NB4 (cell line): ENCODE measurements around the gene MBNL3.

ENCODE experiments used
- DNase-seq: peaks from one replicate; pipeline ENCODE4 v3.0.0; 2010; ENCODE audit warnings: low read depth
- H3K4me3 ChIP-seq: one replicate; pipeline ENCODE4 v1.5.1; 2011; ENCODE audit warnings: mild to moderate bottlenecking, low read depth, low read length, moderate library complexity
- MYC ChIP-seq: IDR thresholded peaks from 2 replicates; pipeline ENCODE4 v1.6.1; 2011; ENCODE audit warnings: low read depth, low read length
- POLR2A ChIP-seq: IDR thresholded peaks from 2 replicates; pipeline ENCODE4 v1.6.1; 2011; ENCODE audit warnings: mild to moderate bottlenecking; ENCODE audit not compliant: insufficient read length; ENCODE audit errors: extremely low read depth
- TF ChIP-seq, protein P1 (sequence below): IDR thresholded peaks from 2 replicates; pipeline ENCODE4 v1.6.1; 2011; ENCODE audit warnings: low read depth, low read length
- TF ChIP-seq, protein P2 (sequence below): IDR thresholded peaks from one replicate; pipeline ENCODE4 v1.5.1; 2012; ENCODE audit warnings: low read depth, low read length

MBNL3 gene

DNA sequence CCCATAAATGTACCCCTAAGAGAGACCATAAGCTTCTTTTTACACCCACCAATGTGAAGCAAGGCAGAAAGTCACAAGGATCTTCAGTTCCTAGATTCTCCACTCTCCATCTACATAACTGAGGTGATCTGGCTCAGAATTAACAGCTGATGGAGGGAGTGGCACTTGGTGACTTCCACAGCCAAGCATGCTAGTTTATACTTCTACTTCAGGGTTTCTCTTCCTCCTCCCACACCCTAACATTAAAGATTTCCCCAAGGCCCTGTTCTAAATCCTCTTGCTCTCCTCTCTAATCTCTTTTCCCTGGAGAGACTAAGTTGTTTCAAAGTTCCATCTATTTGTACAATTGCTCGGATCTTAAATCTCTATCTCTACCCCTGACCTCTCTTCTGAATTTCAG lies 81.1 kb downstream of the MBNL3 start:
- DNase-seq: no peak
- no peak for TF ChIP-seq POLR2A
- TF ChIP-seq, protein P1, sequence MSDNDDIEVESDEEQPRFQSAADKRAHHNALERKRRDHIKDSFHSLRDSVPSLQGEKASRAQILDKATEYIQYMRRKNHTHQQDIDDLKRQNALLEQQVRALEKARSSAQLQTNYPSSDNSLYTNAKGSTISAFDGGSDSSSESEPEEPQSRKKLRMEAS: no peak
- TF ChIP-seq, protein P2, sequence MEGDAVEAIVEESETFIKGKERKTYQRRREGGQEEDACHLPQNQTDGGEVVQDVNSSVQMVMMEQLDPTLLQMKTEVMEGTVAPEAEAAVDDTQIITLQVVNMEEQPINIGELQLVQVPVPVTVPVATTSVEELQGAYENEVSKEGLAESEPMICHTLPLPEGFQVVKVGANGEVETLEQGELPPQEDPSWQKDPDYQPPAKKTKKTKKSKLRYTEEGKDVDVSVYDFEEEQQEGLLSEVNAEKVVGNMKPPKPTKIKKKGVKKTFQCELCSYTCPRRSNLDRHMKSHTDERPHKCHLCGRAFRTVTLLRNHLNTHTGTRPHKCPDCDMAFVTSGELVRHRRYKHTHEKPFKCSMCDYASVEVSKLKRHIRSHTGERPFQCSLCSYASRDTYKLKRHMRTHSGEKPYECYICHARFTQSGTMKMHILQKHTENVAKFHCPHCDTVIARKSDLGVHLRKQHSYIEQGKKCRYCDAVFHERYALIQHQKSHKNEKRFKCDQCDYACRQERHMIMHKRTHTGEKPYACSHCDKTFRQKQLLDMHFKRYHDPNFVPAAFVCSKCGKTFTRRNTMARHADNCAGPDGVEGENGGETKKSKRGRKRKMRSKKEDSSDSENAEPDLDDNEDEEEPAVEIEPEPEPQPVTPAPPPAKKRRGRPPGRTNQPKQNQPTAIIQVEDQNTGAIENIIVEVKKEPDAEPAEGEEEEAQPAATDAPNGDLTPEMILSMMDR: no peak
- no peak for TF ChIP-seq MYC
- no peak overlapping the region for H3K4me3 ChIP-seq

DNA sequence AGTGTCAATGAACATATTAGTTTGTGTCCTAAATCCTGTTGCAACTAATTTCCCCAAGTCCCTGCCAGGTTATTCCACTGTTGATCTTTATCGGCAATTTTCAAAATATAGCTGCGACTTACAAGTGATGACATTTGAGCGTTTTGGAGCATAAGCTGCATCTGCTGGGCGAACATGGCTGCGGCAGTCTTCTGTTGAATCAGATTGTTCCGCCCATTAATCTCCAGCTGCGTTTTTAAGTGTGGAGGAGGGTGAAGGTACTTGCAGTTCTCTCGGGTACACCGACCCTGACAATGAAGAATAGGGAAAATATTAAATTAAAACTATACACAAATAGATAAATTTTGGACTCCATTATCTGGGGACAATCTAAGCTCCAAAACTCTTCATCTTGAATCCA lies 82.7 kb downstream of the MBNL3 start:
- TF ChIP-seq, protein P1: no peak
- TF ChIP-seq POLR2A: no peak
- no peak for TF ChIP-seq MYC
- TF ChIP-seq, protein P2: no peak
- no peak for DNase-seq
- H3K4me3 ChIP-seq: no peak overlapping the region

DNA sequence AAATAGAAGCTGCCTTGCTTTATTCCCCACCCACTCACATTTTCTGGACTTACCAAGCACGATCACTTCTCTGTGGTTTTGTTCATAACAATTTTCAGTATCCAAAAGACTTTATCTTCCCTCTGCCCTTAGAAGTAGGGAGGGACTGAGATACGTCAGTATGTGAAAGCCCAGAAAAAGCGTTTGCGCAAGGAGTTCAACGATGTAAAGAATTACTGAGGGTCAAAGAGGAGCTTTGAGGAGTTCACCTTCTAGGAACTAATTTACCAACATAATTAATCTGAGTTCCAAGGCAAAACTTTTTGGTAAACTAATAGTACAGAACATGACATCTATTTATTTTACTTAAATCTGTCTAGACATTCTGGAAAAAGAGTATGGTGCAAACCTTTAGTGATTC lies 84.6 kb downstream of the MBNL3 start:
- TF ChIP-seq MYC: no peak
- TF ChIP-seq, protein P2: no peak
- TF ChIP-seq POLR2A: no peak
- TF ChIP-seq, protein P1: no peak
- no peak overlapping the region for H3K4me3 ChIP-seq
- DNase-seq: no peak

DNA sequence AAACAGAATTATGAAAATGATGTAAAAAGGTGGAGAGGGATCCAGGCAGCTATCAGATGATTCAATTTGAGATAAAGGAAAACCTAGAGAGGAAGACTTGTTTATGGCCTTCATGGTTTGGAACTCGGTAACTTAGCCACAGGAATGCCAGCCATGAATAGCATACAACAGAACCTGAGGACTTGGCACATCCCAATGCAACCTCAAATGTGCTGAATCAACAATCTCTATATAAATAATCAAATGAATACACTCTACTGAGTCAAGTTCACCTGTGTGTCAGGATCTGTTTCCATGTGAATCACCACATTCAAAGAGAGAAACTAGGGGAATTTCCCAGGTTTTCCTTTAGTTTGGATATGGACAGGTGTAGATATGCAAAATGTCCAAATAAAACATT lies 86.9 kb downstream of the MBNL3 start:
- no peak overlapping the region for H3K4me3 ChIP-seq
- DNase-seq: no peak
- TF ChIP-seq POLR2A (no peak), MYC (no peak)
- TF ChIP-seq, protein P2: no peak
- TF ChIP-seq, protein P1: no peak

DNA sequence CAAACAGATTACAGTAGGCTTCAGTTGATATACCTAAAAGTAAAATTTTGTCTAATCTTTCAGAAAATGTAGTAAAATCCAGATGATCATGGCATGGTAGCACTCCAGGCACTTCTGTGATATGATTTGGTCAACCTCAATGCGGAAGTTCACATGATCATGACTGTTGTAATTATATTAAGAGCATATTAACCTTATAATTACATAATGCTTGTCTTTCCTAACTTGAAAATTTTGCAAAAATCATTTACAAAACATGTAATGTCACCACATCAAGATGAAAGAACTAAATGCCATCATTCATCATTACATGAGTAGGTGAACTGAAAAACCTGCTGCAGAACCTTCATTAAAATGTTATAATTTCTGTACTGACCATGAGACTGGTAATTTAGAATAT lies 88.1 kb downstream of the MBNL3 start:
- H3K4me3 ChIP-seq: no peak overlapping the region
- no peak for DNase-seq
- TF ChIP-seq, protein P1: no peak
- no peak for TF ChIP-seq POLR2A
- TF ChIP-seq, protein P2: no peak
- TF ChIP-seq MYC: no peak

DNA sequence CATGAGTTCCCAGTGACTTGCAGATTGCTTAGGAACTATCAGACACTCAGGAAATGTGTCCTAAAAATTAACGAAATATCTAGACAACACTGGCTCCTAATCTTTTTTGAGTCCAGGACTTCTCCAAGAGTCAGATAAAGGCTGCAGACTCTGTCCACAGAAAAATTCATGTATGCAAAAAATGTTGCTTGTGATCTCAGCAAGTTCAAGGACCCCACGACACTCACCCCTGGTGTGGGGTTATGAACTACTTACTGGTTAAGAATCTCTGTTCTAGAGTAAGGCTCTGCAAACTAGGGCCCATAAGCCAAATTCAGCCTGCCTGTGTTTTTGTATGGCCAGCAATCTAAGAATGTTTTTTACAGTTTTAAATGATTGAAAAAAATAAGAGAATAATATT lies 93.2 kb downstream of the MBNL3 start:
- TF ChIP-seq POLR2A: no peak
- TF ChIP-seq MYC: no peak
- TF ChIP-seq, protein P2: no peak
- TF ChIP-seq, protein P1: no peak
- H3K4me3 ChIP-seq: no peak overlapping the region
- no peak for DNase-seq
